ENCODE results near the gene DEFB124.
A peak's percentile ranks its signal among the peaks of the same experiment; 100 is the strongest.
"Not testable (repeated sequence)": the region's sequence is repeated elsewhere in the genome, so short reads cannot be mapped to it uniquely, and the experiment has no call there.

The DEFB124 gene

GRCh38 chr20:31485450-31486339 is 10.8 kb upstream of the DEFB124 start:
- DNase-seq, result no peak

DNA sequence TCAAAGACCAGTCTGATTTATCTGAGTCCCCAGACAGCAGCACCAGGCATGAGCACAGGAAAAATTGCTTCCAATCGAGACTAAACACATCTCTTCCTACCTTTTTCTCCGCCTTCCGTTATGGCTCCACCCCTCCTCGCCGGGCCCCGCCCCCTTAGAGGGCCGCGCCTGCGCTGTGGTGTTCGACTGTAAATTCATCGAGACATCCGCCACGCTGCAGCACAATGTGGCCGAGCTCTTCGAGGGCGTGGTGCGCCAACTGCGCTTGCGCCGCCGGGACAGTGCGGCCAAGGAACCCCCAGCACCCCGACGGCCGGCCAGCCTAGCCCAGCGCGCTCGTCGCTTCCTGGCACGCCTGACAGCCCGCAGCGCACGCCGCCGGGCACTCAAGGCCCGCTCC is 9.1 kb upstream of the DEFB124 start:
- no peak for DNase-seq

DNA sequence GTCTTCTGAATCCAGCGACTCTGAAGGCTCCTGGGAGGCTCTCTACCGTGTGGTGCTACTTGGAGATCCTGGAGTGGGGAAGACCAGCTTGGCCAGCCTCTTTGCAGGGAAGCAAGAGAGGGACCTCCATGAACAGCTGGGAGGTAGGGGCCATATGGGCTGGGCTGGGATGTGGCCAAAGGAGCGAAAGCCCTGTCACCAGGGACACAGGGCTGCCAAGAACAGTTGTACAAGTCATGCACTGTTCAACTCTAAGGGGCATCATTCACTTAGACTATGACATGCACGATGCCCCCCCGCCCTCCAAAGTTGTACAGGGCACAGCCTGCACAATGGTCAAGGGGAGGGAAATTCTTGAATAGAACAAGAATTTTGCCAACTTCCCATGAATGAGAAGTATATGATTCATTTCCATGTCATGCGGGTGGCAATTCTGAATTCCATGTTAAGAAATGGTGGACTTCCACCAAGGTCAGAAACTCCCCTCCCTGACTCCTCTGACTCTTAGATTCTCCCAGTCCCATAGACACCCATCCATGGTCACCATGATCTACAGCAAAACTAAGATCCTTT is 1.8 kb upstream of the DEFB124 start:
- peak; percentile 23 to 53 for DNase-seq

DNA sequence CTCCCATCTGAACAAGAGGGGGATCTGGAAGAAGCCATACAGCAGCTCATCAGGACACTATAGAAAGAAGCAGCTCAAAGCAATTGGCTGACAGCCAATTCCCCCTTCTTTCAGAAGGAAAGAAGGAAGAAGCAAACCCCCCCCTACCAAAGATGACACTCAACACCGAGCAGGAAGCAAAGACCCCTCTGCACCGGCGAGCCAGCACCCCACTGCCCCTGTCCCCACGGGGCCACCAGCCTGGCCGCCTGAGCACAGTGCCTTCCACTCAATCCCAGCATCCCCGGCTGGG is 1.3 kb upstream of the DEFB124 start:
- no peak for DNase-seq

GRCh38 chr20:31475472-31476293 is 756 bp upstream of the DEFB124 start:
- DNase-seq, result no peak

DNA sequence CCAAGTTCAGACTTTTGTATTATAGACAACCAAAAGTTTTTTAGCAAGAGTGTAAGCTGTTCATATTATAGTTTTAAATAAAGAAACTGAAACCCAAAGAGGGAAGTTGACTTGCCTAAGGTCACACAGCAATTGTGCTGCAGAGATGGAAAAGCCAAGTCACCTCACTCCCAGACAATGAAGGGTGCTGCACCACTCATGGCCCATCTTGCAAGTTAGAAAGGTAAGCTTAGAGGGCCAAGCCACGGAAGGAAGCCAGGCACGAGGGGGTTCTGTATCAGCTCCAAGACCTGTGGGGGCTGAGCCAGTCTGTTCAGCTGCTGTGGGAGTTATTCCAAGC is 860 bp downstream of the DEFB124 start:
- peak; percentile 30 to 36 for DNase-seq

GRCh38 chr20:31473331-31474096 is 1.4 kb downstream of the DEFB124 start:
- no peak for DNase-seq

- DNase-seq, result no peak
Observed at GRCh38 chr20:31472395-31473330, 2.3 kb downstream of the DEFB124 start.

GRCh38 chr20:31470946-31471345 is 4.0 kb downstream of the DEFB124 start:
- not testable (repeated sequence) for DNase-seq

DNA sequence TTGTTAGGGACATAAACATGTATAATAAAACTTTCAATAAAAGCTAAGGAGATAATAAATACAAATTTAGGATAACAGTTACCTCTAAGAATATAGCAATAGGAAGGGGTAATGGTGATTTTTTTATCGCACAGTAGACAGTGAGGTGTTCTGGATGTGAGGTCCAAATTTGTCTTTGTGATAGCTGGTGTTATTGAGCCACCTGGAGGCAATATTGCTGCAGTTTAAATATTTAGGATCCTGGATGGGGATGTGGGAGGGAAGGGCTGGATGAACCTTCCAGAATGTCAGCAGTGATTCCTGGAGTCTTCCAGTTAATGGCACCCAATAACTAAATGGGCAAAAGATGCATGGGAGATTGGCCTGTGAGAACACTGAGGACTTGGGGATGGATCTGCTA is 20.6 kb downstream of the DEFB124 start:
- DNase-seq, result no peak

- no peak for DNase-seq
Observed at GRCh38 chr20:31452575-31452974, 22.4 kb downstream of the DEFB124 start.

GRCh38 chr20:31449511-31450414 is 25.2 kb downstream of the DEFB124 start:
- no peak for DNase-seq

DNA sequence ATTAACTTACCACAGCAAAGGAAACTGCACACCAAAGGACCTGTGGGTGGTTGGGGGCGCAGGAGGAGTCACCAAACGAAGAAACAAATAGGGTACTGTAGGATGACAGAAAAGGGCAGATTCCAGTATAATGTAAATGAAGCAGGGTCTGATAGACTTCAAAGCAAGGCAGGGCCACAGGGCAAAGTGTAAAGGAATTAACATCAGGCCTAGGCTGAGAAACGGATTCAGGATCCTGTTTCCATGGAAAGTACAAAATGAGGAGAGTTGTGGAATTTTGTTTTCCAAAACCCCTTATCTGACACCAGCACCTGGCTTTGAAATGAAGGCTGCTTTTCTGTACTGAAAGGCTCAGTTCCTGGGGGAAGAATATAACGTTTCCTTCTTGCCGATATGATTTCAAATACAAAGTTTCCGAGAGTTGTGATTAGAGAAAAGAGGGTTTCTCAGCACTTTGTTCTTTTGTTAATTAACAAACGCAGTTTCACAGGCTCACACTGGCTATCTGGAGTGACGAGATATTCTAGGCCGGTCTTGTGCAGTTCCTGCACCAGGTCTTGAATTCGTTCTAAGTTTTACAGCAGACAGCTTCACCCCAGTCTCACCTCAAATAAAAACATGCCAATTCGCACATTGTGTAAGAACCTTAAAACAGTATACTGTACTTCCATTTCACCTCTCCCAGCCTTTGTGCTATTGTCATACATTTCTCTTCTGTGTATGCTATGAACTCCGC is 28.7 kb downstream of the DEFB124 start:
- no peak for DNase-seq

DNA sequence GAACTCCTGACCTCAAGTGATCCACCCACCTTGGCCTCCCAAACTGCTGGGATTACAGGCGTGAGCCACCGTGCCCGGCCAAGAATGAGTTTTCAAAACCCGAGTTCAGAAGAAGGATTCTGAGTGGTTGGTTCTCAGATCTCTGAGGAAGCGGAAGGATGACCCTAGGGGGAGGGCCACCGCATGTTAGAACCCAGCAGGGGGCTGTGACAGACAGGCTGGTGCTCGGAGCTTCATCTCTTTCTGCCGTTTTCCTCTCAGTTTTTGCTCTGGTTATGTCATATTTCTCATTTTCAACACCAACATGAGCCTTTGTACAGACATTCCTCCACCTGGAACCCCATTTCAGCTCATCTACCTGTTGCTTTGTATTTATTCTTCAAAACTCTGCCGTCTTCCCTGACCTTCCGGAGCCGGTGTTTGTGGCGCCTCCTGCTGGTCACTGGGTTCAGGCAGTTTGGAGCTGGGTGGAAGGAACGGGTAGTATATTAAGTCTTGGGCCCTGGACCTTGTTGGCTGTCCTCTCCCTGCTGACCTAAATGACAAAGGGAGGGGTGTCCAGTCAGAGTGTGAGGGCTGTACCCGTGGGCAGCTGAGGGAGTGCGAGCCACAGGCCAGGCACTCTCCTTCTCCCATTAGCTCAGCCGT is 34.8 kb downstream of the DEFB124 start, which contains the start of gene DEFB123:
Gene DEFB123, plus strand, starts transcription at position 621 of the 648 bp plus-strand sequence. CDS start 67 bp downstream, outside the sequence.
- no peak for DNase-seq

DNA sequence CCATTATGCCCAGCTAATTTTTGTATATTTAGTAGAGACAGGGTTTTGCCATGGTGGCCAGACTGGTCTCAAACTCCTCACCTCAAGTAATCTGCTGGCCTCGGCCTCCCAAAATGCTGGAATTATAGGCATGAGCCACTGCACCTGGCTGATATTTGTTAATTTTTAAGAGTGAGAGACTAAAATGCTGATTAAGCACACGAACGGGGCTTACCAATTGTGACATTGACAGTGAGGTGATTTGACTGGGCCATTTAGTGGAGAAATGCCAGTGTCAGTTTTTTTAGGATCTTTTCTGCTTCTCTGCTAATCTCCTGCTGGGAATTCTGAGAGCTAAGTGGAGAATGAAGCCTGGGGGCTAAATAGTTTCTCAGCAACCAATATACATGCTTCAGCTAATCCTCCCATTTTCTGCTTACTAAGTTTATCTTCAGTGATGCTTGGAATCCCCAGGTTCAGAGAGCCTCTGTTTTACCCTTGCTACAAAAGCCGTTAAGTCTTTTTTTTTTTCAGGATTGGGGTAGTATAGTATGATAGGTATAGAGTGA is 44.3 kb downstream of the DEFB124 start:
- no peak for DNase-seq

- DNase-seq, result not testable (repeated sequence)
Observed at GRCh38 chr20:31427576-31427975, 47.4 kb downstream of the DEFB124 start.

DNA sequence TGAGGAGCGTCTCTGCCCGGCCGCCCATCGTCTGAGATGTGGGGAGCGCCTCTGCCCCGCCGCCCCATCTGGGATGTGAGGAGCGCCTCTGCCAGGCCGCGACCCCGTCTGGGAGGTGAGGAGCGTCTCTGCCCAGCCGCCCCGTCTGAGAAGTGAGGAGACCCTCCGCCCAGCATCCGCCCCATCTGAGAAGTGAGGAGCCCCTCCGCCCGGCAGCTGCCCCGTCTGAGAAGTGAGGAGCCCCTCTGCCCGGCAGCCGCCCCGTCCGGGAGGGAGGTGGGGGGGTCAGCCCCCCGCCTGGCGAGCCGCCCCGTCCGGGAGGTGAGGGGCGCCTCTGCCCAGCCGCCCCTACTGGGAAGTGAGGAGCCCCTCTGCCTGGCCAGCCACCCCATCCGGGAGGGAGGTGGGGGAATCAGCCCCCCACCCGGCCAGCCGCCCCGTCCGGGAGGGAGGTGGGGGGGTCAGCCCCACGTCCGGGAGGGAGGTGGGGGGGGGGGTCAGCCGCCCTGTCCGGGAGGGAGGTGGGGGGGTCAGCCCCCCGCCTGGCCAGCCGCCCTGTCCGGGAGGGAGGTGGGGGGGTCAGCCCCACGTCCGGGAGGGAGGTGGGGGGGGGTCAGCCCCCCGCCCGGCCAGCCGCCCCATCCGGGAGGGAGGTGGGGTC is 47.9 kb downstream of the DEFB124 start:
- not testable (repeated sequence) for DNase-seq

GRCh38 chr20:31425797-31426196 is 49.1 kb downstream of the DEFB124 start:
- DNase-seq, result no peak

DNA sequence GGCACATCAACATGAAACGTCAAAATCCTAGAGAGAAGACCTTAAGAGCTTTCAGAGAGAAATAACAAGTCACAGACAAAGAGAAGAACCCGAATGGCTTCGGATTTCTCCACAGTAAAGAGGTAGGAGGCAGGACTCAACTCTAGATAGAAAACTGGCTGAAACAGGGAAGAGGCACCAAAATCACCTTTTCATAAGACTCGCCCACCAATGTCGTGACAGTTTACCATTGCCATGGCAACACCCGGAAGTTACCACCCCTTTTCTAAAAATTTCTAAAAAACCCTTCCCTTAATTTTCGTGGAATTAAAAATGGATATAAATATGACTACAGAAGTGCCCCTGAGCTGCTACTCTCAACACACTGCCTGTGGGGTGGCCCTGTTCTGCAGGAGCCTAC is 56.6 kb downstream of the DEFB124 start:
- no peak for DNase-seq
